ENCODE data around the gene HLA-DMB. TPM values are rescaled to one million over a fixed set of nuclear protein-coding genes. Genes with fewer than 3 reads are reported as not detected.

Gene HLA-DMB
- total RNA-seq, 1 experiment from 2014 or later = 1.1 TPM

DNA sequence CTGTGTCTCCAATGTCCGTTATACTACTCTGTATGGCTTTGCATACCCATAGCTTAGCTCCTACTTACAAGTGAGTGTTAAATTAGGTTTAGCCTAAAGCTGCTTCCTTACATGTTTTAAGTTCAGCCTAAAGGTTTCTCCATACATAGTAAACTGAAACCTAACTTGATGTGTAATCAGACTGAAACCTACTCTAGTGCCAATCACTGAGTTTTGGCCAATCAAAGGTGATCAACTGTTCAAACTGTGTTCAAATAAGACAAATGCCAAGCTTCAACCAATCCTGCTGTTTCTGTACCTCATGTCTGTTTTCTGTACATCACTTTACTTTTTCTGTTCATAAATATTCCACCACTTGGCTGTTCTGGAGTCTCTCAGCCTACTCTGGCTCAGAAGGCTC is 48.5 kb upstream of the HLA-DMB start (continued):
- TF ChIP-seq, protein P1, sequence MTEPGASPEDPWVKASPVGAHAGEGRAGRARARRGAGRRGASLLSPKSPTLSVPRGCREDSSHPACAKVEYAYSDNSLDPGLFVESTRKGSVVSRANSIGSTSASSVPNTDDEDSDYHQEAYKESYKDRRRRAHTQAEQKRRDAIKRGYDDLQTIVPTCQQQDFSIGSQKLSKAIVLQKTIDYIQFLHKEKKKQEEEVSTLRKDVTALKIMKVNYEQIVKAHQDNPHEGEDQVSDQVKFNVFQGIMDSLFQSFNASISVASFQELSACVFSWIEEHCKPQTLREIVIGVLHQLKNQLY (CRISPR knock-in tag; IDR thresholded peaks at IDR 0.05) = no peak
- TF ChIP-seq ZNF317 (CRISPR knock-in tag; IDR thresholded peaks at IDR 0.05; ENCODE audit: borderline replicate concordance, low read depth) (no peak), IRF2 (CRISPR knock-in tag; IDR thresholded peaks at IDR 0.05; ENCODE audit: borderline replicate concordance, low read depth) (no peak)

DNA sequence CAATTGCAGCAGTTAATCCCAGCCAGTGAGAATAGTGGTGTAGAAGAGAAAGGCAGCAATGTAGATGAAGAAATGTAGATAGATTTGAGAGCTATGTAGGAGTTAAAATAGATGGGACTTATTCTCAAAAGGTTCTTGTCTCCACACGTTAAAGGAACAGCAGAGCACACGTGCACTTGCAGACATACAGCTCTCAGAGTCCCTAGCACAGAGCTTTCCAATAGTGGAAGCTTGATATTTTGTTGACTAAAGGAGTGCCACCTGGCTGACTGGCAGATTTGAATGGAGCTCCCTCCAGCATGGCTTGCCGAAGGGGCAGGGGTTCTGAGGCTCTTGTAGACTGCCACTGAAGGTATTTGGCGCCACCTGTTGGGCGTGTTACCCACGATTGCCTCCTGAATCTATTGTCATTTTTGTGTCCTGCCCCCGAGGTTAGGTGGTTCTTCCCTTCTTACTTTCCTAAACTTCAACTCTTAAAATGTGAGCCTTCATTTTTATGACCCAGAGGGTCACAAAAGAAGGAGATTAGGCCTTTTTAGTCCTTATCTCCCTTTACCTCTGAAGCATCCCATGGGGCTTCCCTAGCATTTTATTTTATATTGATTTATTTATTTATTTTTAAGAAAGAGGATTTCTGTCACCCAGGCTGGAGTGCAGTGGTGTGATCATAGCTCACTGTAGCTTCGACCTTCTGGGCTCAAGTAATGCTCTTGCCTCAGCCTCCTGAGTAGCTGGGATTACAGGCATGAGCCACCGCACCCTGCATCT is 44.0 kb upstream of the HLA-DMB start:
- peak overlapping the region; percentile 82 for H3K27ac Mint-ChIP-seq
- no peak overlapping the region for H3K4me3 Mint-ChIP-seq
- TF ChIP-seq, protein P2, sequence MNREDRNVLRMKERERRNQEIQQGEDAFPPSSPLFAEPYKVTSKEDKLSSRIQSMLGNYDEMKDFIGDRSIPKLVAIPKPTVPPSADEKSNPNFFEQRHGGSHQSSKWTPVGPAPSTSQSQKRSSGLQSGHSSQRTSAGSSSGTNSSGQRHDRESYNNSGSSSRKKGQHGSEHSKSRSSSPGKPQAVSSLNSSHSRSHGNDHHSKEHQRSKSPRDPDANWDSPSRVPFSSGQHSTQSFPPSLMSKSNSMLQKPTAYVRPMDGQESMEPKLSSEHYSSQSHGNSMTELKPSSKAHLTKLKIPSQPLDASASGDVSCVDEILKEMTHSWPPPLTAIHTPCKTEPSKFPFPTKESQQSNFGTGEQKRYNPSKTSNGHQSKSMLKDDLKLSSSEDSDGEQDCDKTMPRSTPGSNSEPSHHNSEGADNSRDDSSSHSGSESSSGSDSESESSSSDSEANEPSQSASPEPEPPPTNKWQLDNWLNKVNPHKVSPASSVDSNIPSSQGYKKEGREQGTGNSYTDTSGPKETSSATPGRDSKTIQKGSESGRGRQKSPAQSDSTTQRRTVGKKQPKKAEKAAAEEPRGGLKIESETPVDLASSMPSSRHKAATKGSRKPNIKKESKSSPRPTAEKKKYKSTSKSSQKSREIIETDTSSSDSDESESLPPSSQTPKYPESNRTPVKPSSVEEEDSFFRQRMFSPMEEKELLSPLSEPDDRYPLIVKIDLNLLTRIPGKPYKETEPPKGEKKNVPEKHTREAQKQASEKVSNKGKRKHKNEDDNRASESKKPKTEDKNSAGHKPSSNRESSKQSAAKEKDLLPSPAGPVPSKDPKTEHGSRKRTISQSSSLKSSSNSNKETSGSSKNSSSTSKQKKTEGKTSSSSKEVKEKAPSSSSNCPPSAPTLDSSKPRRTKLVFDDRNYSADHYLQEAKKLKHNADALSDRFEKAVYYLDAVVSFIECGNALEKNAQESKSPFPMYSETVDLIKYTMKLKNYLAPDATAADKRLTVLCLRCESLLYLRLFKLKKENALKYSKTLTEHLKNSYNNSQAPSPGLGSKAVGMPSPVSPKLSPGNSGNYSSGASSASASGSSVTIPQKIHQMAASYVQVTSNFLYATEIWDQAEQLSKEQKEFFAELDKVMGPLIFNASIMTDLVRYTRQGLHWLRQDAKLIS (CRISPR knock-in tag; IDR thresholded peaks at IDR 0.05; ENCODE audit: borderline replicate concordance) = no peak
- TF ChIP-seq CBFB (CRISPR knock-in tag; IDR thresholded peaks at IDR 0.05; ENCODE audit: low read depth) = no peak
- TF ChIP-seq ZNF121 (CRISPR knock-in tag; IDR thresholded peaks at IDR 0.05) = no peak
- TF ChIP-seq, protein P3, sequence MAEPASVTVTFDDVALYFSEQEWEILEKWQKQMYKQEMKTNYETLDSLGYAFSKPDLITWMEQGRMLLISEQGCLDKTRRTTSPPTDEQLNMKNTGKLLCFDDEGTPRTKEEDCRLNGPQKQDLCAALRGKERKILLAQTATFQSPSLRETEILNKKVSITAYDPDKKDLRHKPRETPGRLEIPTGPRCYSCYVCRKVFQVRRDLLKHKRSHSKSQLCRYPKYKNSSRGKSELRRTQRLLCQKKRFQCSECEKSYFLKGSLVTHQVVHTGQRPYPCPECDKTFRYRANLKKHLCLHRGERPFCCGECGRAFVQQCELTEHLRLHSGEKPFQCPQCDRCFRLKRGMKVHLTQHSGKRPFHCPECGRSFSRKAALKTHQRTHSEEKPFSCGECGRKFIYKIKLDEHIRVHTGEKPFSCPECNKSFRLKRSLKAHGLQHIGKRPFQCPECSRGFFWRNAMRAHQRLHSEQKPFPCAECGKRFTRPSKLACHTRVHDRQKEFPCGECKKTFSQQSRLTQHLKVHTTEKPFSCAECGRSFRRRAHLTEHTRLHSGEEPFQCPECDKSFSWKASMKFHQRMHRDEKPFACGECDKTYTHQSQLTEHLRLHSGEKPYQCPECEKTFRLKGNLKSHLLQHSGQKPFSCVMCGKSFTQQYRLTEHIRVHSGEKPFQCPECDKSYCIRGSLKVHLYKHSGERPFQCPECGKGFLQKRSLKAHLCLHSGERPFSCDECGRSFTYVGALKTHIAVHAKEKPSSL (CRISPR knock-in tag; conservative IDR thresholded peaks at IDR 0.05) = peak; percentile 54; the same call in 1 of the 2 replicates
- TF ChIP-seq, protein P4, sequence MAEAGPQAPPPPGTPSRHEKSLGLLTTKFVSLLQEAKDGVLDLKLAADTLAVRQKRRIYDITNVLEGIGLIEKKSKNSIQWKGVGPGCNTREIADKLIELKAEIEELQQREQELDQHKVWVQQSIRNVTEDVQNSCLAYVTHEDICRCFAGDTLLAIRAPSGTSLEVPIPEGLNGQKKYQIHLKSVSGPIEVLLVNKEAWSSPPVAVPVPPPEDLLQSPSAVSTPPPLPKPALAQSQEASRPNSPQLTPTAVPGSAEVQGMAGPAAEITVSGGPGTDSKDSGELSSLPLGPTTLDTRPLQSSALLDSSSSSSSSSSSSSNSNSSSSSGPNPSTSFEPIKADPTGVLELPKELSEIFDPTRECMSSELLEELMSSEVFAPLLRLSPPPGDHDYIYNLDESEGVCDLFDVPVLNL (CRISPR knock-in tag; IDR thresholded peaks at IDR 0.05; ENCODE audit: borderline replicate concordance, low read depth) = no peak
- no peak for TF ChIP-seq OVOL2 (CRISPR knock-in tag; IDR thresholded peaks at IDR 0.05; ENCODE audit: borderline replicate concordance)
- no peak for TF ChIP-seq ZNF232 (CRISPR knock-in tag; IDR thresholded peaks at IDR 0.05)
- TF ChIP-seq, protein P5, sequence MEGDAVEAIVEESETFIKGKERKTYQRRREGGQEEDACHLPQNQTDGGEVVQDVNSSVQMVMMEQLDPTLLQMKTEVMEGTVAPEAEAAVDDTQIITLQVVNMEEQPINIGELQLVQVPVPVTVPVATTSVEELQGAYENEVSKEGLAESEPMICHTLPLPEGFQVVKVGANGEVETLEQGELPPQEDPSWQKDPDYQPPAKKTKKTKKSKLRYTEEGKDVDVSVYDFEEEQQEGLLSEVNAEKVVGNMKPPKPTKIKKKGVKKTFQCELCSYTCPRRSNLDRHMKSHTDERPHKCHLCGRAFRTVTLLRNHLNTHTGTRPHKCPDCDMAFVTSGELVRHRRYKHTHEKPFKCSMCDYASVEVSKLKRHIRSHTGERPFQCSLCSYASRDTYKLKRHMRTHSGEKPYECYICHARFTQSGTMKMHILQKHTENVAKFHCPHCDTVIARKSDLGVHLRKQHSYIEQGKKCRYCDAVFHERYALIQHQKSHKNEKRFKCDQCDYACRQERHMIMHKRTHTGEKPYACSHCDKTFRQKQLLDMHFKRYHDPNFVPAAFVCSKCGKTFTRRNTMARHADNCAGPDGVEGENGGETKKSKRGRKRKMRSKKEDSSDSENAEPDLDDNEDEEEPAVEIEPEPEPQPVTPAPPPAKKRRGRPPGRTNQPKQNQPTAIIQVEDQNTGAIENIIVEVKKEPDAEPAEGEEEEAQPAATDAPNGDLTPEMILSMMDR (IDR thresholded peaks at IDR 0.05) = peak; percentile 68
- TF ChIP-seq EMX1 (CRISPR knock-in tag; IDR thresholded peaks at IDR 0.05) = peak; percentile 68
- TF ChIP-seq, protein P6, sequence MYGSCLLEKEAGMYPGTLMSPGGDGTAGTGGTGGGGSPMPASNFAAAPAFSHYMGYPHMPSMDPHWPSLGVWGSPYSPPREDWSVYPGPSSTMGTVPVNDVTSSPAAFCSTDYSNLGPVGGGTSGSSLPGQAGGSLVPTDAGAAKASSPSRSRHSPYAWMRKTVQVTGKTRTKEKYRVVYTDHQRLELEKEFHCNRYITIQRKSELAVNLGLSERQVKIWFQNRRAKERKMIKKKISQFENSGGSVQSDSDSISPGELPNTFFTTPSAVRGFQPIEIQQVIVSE (CRISPR knock-in tag; IDR thresholded peaks at IDR 0.05; ENCODE audit: borderline replicate concordance) = no peak
- TF ChIP-seq, protein P7, sequence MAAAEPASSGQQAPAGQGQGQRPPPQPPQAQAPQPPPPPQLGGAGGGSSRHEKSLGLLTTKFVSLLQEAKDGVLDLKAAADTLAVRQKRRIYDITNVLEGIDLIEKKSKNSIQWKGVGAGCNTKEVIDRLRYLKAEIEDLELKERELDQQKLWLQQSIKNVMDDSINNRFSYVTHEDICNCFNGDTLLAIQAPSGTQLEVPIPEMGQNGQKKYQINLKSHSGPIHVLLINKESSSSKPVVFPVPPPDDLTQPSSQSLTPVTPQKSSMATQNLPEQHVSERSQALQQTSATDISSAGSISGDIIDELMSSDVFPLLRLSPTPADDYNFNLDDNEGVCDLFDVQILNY (CRISPR knock-in tag; IDR thresholded peaks at IDR 0.05) = no peak
- no peak for TF ChIP-seq ZNF396 (CRISPR knock-in tag; IDR thresholded peaks at IDR 0.05; ENCODE audit: borderline replicate concordance)
- no peak for TF ChIP-seq SP1 (CRISPR knock-in tag; conservative IDR thresholded peaks at IDR 0.05)
- TF ChIP-seq, protein P8, sequence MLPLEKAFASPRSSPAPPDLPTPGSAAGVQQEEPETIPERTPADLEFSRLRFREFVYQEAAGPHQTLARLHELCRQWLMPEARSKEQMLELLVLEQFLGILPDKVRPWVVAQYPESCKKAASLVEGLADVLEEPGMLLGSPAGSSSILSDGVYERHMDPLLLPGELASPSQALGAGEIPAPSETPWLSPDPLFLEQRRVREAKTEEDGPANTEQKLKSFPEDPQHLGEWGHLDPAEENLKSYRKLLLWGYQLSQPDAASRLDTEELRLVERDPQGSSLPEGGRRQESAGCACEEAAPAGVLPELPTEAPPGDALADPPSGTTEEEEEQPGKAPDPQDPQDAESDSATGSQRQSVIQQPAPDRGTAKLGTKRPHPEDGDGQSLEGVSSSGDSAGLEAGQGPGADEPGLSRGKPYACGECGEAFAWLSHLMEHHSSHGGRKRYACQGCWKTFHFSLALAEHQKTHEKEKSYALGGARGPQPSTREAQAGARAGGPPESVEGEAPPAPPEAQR (CRISPR knock-in tag; IDR thresholded peaks at IDR 0.05) = no peak

More for the DNA sequence above, 44.0 kb upstream of the HLA-DMB start:
- peak; percentile 94 for DNase-seq (ENCODE audit: low spot score)
- no peaks in the 10 kb centered on the region for H3K9me3 Mint-ChIP-seq
- CTCF ChIA-PET = interaction anchor here (0.6 to 6.9 kb wide), 78 partner anchors 8 to 857 kb away, joined by 3 to 128 read pairs (median 6); partner anchors contain the start of genes ATF6B, B3GALT4, BRD2 and COL11A2
- ATAC-seq = peak; percentile 79
- H3K36me3 Mint-ChIP-seq = peaks cover 24% of the 10 kb centered on the region
- peaks cover 18% of the 10 kb centered on the region for H3K4me1 Mint-ChIP-seq
- POLR2A ChIA-PET = interaction anchor here (0.6 to 6.5 kb wide), 5 partner anchors 10 to 95 kb away, joined by 3 to 146 read pairs (median 3); partner anchors contain the start of gene BRD2
- no peaks in the 10 kb centered on the region for H3K27me3 Mint-ChIP-seq (ENCODE audit: low read depth)

All from WTC11 (cell line).